Stomach smooth muscle (tissue), 2 donors: ENCODE results near the gene OSBPL7.
"Not testable (repeated sequence)": the region's sequence is repeated elsewhere in the genome, so short reads cannot be mapped to it uniquely, and the experiment has no call there.

ENCODE experiments used
- H3K27ac ChIP-seq: one replicate; pipeline ENCODE4 v1.7.0; 2013; ENCODE audit warnings: mild to moderate bottlenecking, low read length, inconsistent platforms
- H3K27me3 ChIP-seq, 2 donors: one replicate each; pipeline ENCODE4 v1.7.0; 2013; ENCODE audit warnings: low read length in 2 of 2; ENCODE audit not compliant: insufficient read depth in 2 of 2, control insufficient read depth in 1 of 2
- H3K36me3 ChIP-seq, 2 donors: one replicate each; pipeline ENCODE4 v1.7.0; 2013; ENCODE audit warnings: low read length in 2 of 2; ENCODE audit not compliant: control insufficient read depth in 2 of 2, insufficient read depth in 2 of 2
- H3K4me1 ChIP-seq: one replicate; pipeline ENCODE4 v1.7.0; 2013; ENCODE audit warnings: low read length; ENCODE audit not compliant: control insufficient read depth, insufficient read depth
- H3K4me3 ChIP-seq, 2 donors: one replicate each; pipeline ENCODE4 v1.7.0; 2013; ENCODE audit warnings: low read length in 2 of 2
- H3K9ac ChIP-seq, 2 donors: one replicate each; pipeline ENCODE4 v1.7.0; 2013; ENCODE audit warnings: low read length in 2 of 2, mild to moderate bottlenecking in 1 of 2
- H3K9me3 ChIP-seq, 2 donors: one replicate each; pipeline ENCODE4 v1.7.0; 2013; ENCODE audit warnings: low read length in 2 of 2; ENCODE audit not compliant: control insufficient read depth in 2 of 2
- donor health status: healthy.
- donor health status: Pancreatic carcinoma.

OSBPL7 gene

GRCh38 chr17:47789611-47790561 is 31.7 kb downstream of the OSBPL7 start:
- peak overlapping the region; percentile 52 to 68 for H3K4me3 ChIP-seq
- H3K4me1 ChIP-seq: peaks cover 8% of the 10 kb centered on the region
- H3K36me3 ChIP-seq: no peaks in the 10 kb centered on the region
- H3K27ac ChIP-seq: no peak overlapping the region
- no peak overlapping the region for H3K9ac ChIP-seq
- no peaks in the 10 kb centered on the region for H3K9me3 ChIP-seq
- peaks cover 19 to 47% of the 10 kb centered on the region in 2 donors for H3K27me3 ChIP-seq

GRCh38 chr17:47785538-47786123 is 36.0 kb downstream of the OSBPL7 start:
- no peaks in the 10 kb centered on the region for H3K36me3 ChIP-seq
- H3K27me3 ChIP-seq: peaks cover 18 to 22% of the 10 kb centered on the region in 2 donors
- H3K27ac ChIP-seq: no peak overlapping the region
- no peaks in the 10 kb centered on the region for H3K9me3 ChIP-seq
- peaks cover 8% of the 10 kb centered on the region for H3K4me1 ChIP-seq
- no peak overlapping the region for H3K9ac ChIP-seq
- no peak overlapping the region for H3K4me3 ChIP-seq

- Histone ChIP-seq H3K4me3 (no peak overlapping the region), H3K27ac (no peak overlapping the region), H3K9me3 (peaks cover 0 to under 1% of the 10 kb centered on the region in 2 donors), H3K9ac (no peak overlapping the region), H3K27me3 (peaks cover 21 to 29% of the 10 kb centered on the region in 2 donors), H3K4me1 (peaks cover 4% of the 10 kb centered on the region), H3K36me3 (no peaks in the 10 kb centered on the region)
Measured at GRCh38 chr17:47781397-47781796, 40.2 kb downstream of the OSBPL7 start.

- Histone ChIP-seq H3K9me3 (peaks cover 0 to 3% of the 10 kb centered on the region in 2 donors), H3K4me3 (no peak overlapping the region), H3K36me3 (no peaks in the 10 kb centered on the region), H3K9ac (no peak overlapping the region), H3K4me1 (peaks cover 4% of the 10 kb centered on the region), H3K27ac (no peak overlapping the region), H3K27me3 (peaks cover 32 to 50% of the 10 kb centered on the region in 2 donors)
Measured at GRCh38 chr17:47778184-47778635, 43.4 kb downstream of the OSBPL7 start.

GRCh38 chr17:47776330-47777197 is 45.0 kb downstream of the OSBPL7 start:
- Histone ChIP-seq H3K27ac (no peak overlapping the region), H3K9ac (no peak overlapping the region), H3K4me1 (peaks cover 4% of the 10 kb centered on the region), H3K27me3 (peaks cover 32 to 50% of the 10 kb centered on the region in 2 donors), H3K36me3 (no peaks in the 10 kb centered on the region), H3K9me3 (peaks cover 0 to 3% of the 10 kb centered on the region in 2 donors), H3K4me3 (no peak overlapping the region)

GRCh38 chr17:47774987-47775580 is 46.5 kb downstream of the OSBPL7 start:
- Histone ChIP-seq H3K9me3 (peaks cover 0 to 3% of the 10 kb centered on the region in 2 donors), H3K4me3 (no peak overlapping the region), H3K36me3 (no peaks in the 10 kb centered on the region), H3K27ac (no peak overlapping the region), H3K27me3 (peaks cover 32 to 42% of the 10 kb centered on the region in 2 donors), H3K4me1 (peaks cover 4% of the 10 kb centered on the region), H3K9ac (no peak overlapping the region)

GRCh38 chr17:47774331-47774730 is 47.3 kb downstream of the OSBPL7 start:
- peaks cover 32 to 42% of the 10 kb centered on the region in 2 donors for H3K27me3 ChIP-seq

GRCh38 chr17:47773649-47774048 is 47.9 kb downstream of the OSBPL7 start:
- H3K9me3 ChIP-seq, H3K9ac ChIP-seq, H3K4me3 ChIP-seq, H3K27ac ChIP-seq, H3K36me3 ChIP-seq, H3K4me1 ChIP-seq: not testable (repeated sequence)
- H3K27me3 ChIP-seq: peaks cover 32 to 42% of the 10 kb centered on the region in 2 donors

More at GRCh38 chr17:47774331-47774730, 47.3 kb downstream of the OSBPL7 start:
- Histone ChIP-seq H3K36me3 (no peaks in the 10 kb centered on the region), H3K27ac (no peak overlapping the region), H3K9ac (no peak overlapping the region), H3K4me1 (peaks cover 4% of the 10 kb centered on the region), H3K4me3 (no peak overlapping the region), H3K9me3 (peaks cover 0 to 3% of the 10 kb centered on the region in 2 donors)

- no peak overlapping the region for H3K4me3 ChIP-seq
- H3K4me1 ChIP-seq: no peaks in the 10 kb centered on the region
- H3K27ac ChIP-seq: no peak overlapping the region
- H3K9me3 ChIP-seq: peaks cover 5 to 6% of the 10 kb centered on the region in 2 donors
- no peak overlapping the region for H3K9ac ChIP-seq
- H3K27me3 ChIP-seq: peaks cover 0 to 3% of the 10 kb centered on the region in 2 donors
- no peaks in the 10 kb centered on the region for H3K36me3 ChIP-seq
Measured at GRCh38 chr17:47763913-47764582, 57.5 kb downstream of the OSBPL7 start.
